Urinary bladder (tissue), 4 donors: ENCODE results near the gene CDH13. TPM values are rescaled to one million over a fixed set of nuclear protein-coding genes. Genes with fewer than 3 reads are reported as not detected.

Experiments
- DNase-seq: peaks from one replicate; pipeline ENCODE4 v3.0.0-alpha.2; 2015; ENCODE audit errors: extremely low spot score
- H3K27ac ChIP-seq: one replicate; pipeline ENCODE4 v1.5.1; 2013; ENCODE audit warnings: low read depth, mild to moderate bottlenecking, moderate library complexity
- H3K36me3 ChIP-seq: one replicate; pipeline ENCODE4 v1.6.1; 2013; ENCODE audit warnings: mild to moderate bottlenecking, moderate library complexity; ENCODE audit not compliant: insufficient read depth
- H3K4me1 ChIP-seq: one replicate; pipeline ENCODE4 v1.6.1; 2013; ENCODE audit warnings: mild to moderate bottlenecking, moderate library complexity; ENCODE audit not compliant: insufficient read depth
- H3K4me3 ChIP-seq: one replicate; pipeline ENCODE4 v1.5.1; 2013; ENCODE audit warnings: low read depth, low read length
- whole genome bisulfite sequencing: extraction: QIAGEN DNeasy Blood & Tissue Kit; methylation state at CpG from one replicate; pipeline ENCODE4 v1.1.7; 2013; 5-methylcytosine and 5-hydroxymethylcytosine counted together
- polyA plus RNA-seq: library from polyadenylated mRNA; stranded (reverse); fragments of 200-250 nt; gene quantifications from one replicate; pipeline ENCODE4 v1.2.3, GENCODE V29; 2013
- total RNA-seq: library from RNA; depleted of rRNA; stranded (reverse); fragments of >200 nt; gene quantifications from one replicate; pipeline ENCODE4 v1.2.3, GENCODE V29; 2014
- donor health status: healthy with polysubstance abuse.
- donor health status: healthy.

The CDH13 gene
- total and polyA plus RNA-seq, 2 donors: 18.9 to 21.5 TPM

GRCh38 chr16:82703161-82703560 lies 76.4 kb downstream of the CDH13 start:
- DNase-seq: no peak
- Histone ChIP-seq H3K4me3 (no peak overlapping the region), H3K27ac (no peak overlapping the region), H3K4me1 (no peaks in the 10 kb centered on the region), H3K36me3 (no peaks in the 10 kb centered on the region)
- WGBS: 78% methylated on average over 2 of the region's 2 CpGs

GRCh38 chr16:82703871-82704768 lies 77.4 kb downstream of the CDH13 start:
- Histone ChIP-seq H3K36me3 (no peaks in the 10 kb centered on the region), H3K4me3 (no peak overlapping the region), H3K27ac (no peak overlapping the region), H3K4me1 (no peaks in the 10 kb centered on the region)
- DNase-seq: no peak
- 39% methylated on average over 7 of the region's 7 CpGs for WGBS

- WGBS: 96% methylated on average over 3 of the region's 3 CpGs
- Histone ChIP-seq H3K4me1 (no peaks in the 10 kb centered on the region), H3K27ac (no peak overlapping the region), H3K4me3 (no peak overlapping the region), H3K36me3 (no peaks in the 10 kb centered on the region)
- DNase-seq: no peak
Measured at GRCh38 chr16:82709987-82710386, 83.2 kb downstream of the CDH13 start.

GRCh38 chr16:82713778-82714177 lies 87.0 kb downstream of the CDH13 start:
- H3K4me3 ChIP-seq: no peak overlapping the region
- 82% methylated on average over 4 of the region's 4 CpGs for WGBS
- no peaks in the 10 kb centered on the region for H3K36me3 ChIP-seq
- DNase-seq: no peak
- no peak overlapping the region for H3K27ac ChIP-seq
- no peaks in the 10 kb centered on the region for H3K4me1 ChIP-seq

- DNase-seq: no peak
- no peaks in the 10 kb centered on the region for H3K4me1 ChIP-seq
- 42% methylated on average over 8 of the region's 8 CpGs for WGBS
- H3K27ac ChIP-seq: no peak overlapping the region
- no peak overlapping the region for H3K4me3 ChIP-seq
- H3K36me3 ChIP-seq: no peaks in the 10 kb centered on the region
Measured at GRCh38 chr16:82715160-82715559, 88.4 kb downstream of the CDH13 start.

DNA sequence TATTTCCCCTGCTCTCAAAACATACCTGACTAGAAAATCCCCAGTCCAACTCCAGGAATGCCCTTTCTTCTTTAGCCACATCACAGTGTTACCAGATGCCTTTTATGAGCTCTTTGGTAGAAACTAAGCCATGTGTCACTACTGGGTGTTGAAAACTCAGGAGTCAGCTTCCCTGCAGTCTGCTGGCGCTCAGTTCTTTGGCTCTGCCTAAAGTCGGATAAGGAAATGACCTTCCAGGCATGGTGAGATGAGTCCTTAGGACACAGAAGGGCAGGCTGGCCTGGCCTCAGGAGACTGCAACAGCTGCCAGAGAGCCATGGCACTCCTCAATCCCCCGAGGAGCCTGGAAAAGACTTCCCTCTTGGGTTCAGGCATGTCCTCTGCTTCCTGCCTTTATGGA lies 89.1 kb downstream of the CDH13 start:
- no peaks in the 10 kb centered on the region for H3K36me3 ChIP-seq
- 33% methylated on average over 3 of the region's 3 CpGs for WGBS
- no peaks in the 10 kb centered on the region for H3K4me1 ChIP-seq
- no peak overlapping the region for H3K27ac ChIP-seq
- DNase-seq: no peak
- no peak overlapping the region for H3K4me3 ChIP-seq

DNA sequence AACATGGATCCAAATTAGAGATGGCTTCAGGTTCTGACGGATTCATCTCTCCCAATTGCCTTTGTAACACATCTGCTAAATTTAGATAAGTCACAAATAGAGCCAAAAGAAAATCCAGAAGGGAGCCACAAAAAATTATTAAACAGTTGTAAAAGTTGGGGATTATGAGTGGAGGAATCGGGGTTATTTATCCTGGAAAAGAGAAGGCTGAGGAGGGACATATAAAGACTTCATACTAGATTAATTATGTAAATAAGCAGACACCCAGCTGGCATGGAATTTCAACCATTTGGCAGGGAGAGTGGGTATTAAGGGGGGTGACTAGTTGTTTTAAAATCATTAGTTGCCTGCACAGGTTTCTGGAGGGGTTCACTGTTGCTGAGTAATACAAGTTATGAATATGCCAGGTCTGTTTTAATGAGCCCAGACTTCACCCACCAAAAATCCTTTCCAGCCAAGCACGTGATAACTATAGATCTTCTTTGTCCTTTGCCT lies 89.6 kb downstream of the CDH13 start:
- Histone ChIP-seq H3K4me3 (no peak overlapping the region), H3K36me3 (no peaks in the 10 kb centered on the region), H3K4me1 (no peaks in the 10 kb centered on the region), H3K27ac (no peak overlapping the region)
- DNase-seq: no peak
- WGBS: 61% methylated on average over 3 of the region's 3 CpGs

DNA sequence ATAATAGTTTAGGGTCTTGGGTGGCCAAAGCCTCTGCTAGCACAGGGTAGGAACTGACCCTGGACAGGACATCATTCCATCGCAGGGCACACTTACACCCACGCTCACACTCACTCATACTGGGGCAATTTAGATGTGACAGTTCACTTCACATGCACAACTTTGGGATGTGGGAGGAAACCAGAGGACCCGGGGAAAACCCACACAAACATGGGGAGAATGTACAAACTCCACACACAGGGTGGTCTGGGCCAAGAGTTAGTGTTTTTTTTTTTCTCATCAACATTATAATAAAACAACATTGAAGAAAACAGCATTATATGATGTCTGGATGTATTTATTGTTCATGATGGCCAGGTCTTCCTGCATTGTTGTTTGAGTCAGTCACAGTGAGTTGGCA lies 93.6 kb downstream of the CDH13 start:
- Histone ChIP-seq H3K4me1 (no peaks in the 10 kb centered on the region), H3K27ac (no peak overlapping the region), H3K4me3 (no peak overlapping the region), H3K36me3 (no peaks in the 10 kb centered on the region)
- WGBS: 85% methylated on average over 3 of the region's 3 CpGs
- no peak for DNase-seq

DNA sequence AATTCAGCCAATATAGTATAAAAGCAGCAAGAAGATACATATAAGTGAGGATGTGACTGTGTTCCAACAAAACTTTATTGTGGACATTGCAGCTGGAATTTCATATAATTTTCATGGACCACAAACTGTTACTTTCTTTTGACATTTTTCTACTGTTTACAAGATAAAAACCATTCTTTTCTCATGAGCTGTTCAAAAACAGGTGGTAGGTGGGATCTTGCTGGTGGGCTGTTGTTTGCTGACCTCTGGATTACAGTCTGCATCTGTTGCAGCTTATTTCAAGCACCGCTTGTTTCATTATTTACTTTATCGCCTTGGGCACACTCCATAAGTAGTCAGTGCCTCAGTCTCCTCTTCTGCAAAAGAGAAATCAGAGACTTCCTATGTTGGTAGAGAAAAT lies 99.5 kb downstream of the CDH13 start:
- Histone ChIP-seq H3K4me1 (no peaks in the 10 kb centered on the region), H3K27ac (no peak overlapping the region), H3K36me3 (no peaks in the 10 kb centered on the region), H3K4me3 (no peak overlapping the region)
- 75% methylated on average over 2 of the region's 2 CpGs for WGBS
- DNase-seq: no peak

DNA sequence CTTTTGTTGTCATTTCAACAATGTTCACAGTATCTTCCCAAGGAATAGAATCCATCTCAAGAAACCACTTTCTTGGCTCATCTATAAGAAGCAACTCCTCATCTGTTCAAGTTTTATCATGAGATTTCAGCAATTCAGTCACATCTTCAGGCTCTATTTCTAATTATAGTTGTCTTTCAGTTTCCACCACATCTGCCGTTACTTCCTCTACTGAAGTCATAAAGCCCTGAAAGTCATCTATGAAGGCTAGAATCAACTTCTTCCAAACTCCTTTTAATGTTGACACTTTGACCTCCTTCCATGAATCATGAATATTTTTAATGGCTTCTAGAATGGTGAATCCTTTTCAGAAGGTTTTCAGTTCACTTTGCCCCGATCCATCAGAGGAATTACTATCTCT lies 102.1 kb downstream of the CDH13 start:
- 85% methylated on average over 2 of the region's 2 CpGs for WGBS
- no peak for DNase-seq
- Histone ChIP-seq H3K4me3 (no peak overlapping the region), H3K36me3 (no peaks in the 10 kb centered on the region), H3K4me1 (no peaks in the 10 kb centered on the region), H3K27ac (no peak overlapping the region)

GRCh38 chr16:82730901-82731300 lies 104.1 kb downstream of the CDH13 start:
- H3K4me1 ChIP-seq: no peaks in the 10 kb centered on the region
- no peak for DNase-seq
- no peaks in the 10 kb centered on the region for H3K36me3 ChIP-seq
- no peak overlapping the region for H3K4me3 ChIP-seq
- WGBS: 54% methylated on average over 2 of the region's 2 CpGs
- H3K27ac ChIP-seq: no peak overlapping the region

- WGBS: 77% methylated on average over 3 of the region's 3 CpGs
Measured at GRCh38 chr16:82732461-82732860, 105.7 kb downstream of the CDH13 start.

GRCh38 chr16:82735186-82735585 lies 108.4 kb downstream of the CDH13 start:
- H3K4me1 ChIP-seq: no peaks in the 10 kb centered on the region
- H3K36me3 ChIP-seq: no peaks in the 10 kb centered on the region
- no peak overlapping the region for H3K4me3 ChIP-seq
- 42% methylated on average over 3 of the region's 3 CpGs for WGBS
- H3K27ac ChIP-seq: no peak overlapping the region
- no peak for DNase-seq

More at GRCh38 chr16:82732461-82732860, 105.7 kb downstream of the CDH13 start:
- H3K36me3 ChIP-seq: no peaks in the 10 kb centered on the region
- no peaks in the 10 kb centered on the region for H3K4me1 ChIP-seq
- no peak overlapping the region for H3K4me3 ChIP-seq
- H3K27ac ChIP-seq: no peak overlapping the region
- no peak for DNase-seq

- WGBS: 39% methylated on average over 5 of the region's 5 CpGs
- Histone ChIP-seq H3K4me3 (no peak overlapping the region), H3K4me1 (no peaks in the 10 kb centered on the region), H3K36me3 (no peaks in the 10 kb centered on the region), H3K27ac (no peak overlapping the region)
- DNase-seq: no peak
Measured at GRCh38 chr16:82735673-82736091, 108.9 kb downstream of the CDH13 start.
